GM19463 (cell line): ENCODE data around the gene GNAI2.

Experiments
- ATAC-seq: cut with Tn5 transposase; IDR thresholded peaks from one replicate; pipeline ENCODE4 v1.9.1; 2021; ENCODE audit warnings: mild to moderate bottlenecking, moderate library complexity; ENCODE audit not compliant: unreplicated experiment

GNAI2 gene

DNA sequence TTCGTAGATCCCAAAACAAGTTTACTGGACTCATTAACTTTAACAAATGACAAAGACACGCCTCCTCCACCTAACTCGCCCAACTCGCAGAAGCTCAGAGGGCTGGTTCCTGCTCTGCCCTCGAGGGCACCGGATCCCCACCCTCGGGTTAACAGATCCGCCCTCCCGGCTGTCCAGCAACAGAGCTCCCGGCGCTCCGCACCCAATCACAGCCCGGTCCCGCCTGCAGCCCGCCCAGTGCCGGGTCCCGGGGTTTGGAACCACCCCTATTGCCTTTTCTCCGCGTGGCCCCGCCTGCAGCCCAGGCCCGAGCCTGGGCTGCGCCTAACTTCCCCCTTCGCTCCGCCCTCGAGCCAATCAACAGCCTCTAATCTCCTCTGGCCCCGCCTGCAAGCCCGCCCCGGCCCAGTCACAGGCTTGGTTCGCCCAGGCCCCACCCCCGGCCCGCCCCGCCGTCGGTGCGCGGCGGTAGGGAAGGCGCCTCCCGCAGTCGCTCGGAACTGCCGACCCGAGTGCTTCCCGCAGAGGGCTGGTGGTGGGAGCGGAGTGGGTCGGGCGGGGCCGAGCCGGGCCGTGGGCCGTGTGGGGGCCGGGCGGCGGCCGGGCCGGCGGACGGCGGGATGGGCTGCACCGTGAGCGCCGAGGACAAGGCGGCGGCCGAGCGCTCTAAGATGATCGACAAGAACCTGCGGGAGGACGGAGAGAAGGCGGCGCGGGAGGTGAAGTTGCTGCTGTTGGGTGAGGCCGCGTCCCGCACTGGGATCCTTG lies at the start of gene GNAI2:
Gene GNAI2, plus strand, starts transcription at position 489 of the 768 bp plus-strand sequence. Its CDS starts 132 bp downstream, at position 621.
- ATAC-seq, result peak; percentile 92

DNA sequence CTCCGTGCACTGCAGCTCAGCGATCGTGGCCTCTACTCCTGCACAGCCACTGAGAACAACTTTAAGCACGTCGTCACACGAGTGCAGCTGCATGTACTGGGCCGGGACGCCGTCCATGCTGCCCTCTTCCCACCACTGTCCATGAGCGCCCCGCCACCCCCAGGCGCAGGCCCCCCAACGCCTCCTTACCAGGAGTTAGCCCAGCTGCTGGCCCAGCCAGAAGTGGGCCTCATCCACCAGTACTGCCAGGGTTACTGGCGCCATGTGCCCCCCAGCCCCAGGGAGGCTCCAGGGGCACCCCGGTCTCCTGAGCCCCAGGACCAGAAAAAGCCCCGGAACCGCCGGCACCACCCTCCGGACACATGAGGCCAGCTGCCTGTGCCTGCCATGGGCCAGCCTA lies 48.3 kb upstream of the GNAI2 start:
- ATAC-seq, result no peak

DNA sequence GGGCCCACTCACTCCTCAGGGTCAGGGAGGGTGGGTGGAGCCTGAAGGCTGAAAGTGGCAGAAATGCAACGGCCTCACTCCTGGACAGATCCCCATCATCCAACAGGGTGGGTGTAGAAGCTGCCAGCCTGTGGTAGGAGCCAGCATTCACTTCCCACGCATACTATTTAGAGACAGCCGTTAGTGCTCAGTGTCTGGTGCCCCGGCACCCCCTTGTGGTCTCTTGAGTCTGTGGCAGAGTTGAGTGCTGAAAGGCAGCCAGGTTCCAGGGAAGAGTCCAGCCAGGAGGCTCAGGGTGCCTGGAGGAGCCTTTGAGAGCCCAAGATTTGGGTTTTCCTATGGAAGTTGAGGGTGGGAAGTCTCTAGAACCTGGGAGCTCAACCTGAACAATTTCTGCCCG lies 46.7 kb upstream of the GNAI2 start:
- no peak for ATAC-seq

DNA sequence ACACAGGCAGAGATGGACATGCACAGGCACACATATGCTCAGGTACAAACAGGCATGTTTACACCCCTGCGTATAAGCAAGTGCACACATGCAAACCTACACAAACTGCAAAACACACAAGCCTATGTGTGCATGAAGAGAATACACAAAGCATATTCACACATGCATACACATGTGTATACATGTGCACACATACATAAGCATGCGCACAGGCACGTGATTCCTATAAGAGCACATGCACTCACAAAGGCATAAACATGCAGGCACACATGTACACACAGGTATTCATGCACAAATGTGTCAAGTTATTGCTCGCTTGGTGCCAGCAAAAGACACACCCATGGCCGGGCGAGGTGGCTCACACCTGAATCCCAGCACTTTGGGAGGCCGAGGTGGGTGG lies 46.0 kb upstream of the GNAI2 start:
- ATAC-seq, result no peak

DNA sequence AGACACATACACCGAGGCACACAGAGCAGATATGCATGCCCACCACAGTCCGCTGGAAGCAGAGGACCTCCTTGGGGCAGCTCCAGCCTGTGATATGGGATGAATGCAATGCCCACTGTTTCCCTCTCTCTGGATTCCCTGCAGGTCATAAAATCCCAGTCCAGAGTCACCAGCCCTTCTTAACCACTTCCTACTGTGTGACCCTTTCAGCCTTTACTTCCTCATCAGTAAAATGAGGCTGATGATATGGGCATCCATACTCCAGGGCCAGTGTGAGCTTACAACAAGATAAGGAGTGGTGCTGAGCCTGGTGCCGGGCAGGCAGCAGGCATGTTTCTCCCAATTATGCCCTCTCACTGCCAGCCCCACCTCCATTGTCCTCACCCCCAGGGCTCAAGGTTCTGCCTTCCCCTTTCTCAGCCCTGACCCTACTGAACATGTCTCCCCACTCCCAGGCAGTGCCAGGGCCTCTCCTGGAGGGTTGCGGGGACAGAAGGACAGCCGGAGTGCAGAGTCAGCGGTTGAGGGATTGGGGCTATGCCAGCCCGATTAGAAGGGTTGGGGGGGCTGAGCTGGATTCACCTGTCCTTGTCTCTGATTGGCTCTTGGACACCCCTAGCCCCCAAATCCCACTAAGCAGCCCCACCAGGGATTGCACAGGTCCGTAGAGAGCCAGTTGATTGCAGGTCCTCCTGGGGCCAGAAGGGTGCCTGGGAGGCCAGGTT lies 44.9 kb upstream of the GNAI2 start, which contains the start of gene GNAT1:
Gene GNAT1, plus strand, starts transcription at position 675 of the 725 bp plus-strand sequence. CDS start 116 bp downstream, outside the sequence.
- no peak for ATAC-seq

DNA sequence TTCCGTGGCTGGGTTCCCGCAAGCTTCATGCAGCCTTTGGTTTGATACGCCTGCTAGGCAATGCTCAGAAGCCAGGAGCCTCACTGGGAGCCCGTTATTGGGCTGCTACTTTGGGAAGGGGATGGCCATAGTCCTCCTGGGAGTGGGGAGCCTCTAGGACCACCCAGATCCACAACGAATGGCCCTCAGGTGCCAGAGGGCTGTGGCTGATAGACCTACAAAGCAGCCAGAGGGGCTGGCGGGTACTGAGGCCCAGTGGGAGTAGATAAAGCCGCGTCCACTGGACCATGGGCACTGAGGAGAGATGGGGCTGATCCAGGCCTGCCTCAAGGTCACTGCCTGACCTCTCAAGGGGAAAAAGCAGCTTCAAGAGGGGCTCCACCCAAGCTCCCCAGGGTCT lies 43.9 kb upstream of the GNAI2 start:
- ATAC-seq, result no peak

DNA sequence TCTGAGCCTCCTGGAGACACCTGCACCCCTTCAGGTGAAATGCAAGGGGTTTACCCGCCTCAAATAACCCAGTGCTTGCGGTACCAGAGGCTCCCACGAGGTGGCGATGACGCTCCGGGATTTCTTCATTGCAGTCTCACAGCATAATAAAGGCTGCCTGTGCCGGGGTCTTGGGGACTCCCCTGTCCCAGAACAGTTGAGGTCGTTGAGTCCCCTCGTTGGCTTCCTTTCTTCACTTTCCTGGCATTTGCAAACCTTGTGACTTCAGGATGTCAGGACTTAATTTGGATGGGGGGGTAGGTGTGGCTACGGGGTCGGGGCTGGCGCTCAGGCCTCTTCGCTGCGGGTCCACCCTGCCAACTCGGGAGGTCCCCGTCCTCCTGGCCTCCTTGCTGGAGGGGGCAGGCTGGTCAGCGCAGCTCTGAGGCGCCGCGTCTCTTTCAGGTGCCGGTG lies 43.3 kb upstream of the GNAI2 start:
- ATAC-seq, result no peak

DNA sequence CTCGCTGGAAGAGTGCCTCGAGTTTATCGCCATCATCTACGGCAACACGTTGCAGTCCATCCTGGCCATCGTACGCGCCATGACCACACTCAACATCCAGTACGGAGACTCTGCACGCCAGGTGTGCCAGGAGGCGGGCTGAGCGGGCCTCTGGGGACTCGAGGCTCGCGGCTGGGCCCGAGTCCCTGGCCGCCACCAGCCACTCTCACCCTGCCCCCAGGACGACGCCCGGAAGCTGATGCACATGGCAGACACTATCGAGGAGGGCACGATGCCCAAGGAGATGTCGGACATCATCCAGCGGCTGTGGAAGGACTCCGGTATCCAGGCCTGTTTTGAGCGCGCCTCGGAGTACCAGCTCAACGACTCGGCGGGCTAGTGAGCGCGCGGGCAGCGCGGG lies 42.7 kb upstream of the GNAI2 start:
- ATAC-seq, result no peak

DNA sequence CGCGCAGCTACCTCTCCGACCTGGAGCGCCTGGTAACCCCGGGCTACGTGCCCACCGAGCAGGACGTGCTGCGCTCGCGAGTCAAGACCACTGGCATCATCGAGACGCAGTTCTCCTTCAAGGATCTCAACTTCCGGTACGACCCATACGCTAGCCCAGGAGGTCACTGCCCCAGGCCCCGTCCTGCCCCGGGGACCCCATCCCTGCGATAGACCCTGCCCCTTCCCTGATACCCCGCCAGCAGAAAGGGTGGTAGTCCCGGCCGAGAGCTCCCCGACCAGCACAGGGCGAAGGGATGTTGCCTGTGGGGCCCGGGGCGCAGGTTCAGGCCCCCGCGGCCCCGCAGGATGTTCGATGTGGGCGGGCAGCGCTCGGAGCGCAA lies 42.3 kb upstream of the GNAI2 start:
- no peak for ATAC-seq

DNA sequence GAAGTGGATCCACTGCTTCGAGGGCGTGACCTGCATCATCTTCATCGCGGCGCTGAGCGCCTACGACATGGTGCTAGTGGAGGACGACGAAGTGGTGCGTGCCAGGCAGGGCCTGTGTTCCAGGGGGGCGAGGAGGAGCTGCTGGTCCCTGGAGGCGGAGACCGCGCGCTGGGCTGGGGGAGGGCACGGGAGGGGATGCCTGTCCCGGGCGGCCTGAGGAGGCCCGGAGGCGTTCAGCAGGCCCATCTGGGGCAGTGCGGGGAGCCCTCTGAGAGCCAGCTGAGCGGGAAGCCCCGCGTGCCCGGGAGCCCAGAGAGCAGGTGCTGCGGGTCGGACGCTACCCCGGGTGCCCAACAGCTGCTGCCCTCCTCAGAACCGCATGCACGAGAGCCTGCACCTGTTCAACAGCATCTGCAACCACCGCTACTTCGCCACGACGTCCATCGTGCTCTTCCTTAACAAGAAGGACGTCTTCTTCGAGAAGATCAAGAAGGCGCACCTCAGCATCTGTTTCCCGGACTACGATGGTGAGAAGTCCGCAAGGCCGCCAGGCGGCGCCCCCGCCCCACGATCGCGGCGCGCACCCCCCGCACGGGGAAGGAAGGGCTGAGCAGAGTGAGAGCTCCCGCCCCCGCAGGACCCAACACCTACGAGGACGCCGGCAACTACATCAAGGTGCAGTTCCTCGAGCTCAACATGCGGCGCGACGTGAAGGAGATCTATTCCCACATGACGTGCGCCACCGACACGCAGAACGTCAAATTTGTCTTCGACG lies 41.7 kb upstream of the GNAI2 start:
- ATAC-seq, result no peak

DNA sequence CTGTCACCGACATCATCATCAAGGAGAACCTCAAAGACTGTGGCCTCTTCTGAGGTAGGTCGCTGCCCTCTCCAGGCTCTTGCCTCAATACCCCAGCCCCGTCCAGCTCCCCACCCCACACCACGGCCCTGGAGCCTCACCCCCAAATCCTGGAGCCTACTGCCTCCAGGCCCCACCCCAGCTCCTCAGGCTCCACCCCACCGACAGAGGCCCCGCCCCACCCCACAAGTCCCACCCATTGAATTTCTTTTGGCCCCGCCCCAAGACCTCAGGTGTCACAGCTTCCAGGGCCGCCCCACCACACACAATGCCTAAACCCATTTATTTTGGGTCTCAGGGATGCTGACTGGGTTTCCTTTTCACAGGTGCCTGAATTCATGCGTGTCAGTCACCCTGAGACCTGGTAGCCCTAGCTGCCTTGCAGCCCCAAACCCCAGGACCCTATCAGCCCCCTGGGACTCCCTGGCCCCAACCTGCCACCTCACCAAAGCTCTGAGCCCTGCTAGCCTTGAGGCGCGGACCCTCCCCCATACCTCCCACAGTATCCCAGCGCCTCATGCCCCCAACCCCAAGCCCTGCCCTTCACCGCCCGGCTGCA lies 41.0 kb upstream of the GNAI2 start:
- ATAC-seq, result no peak

DNA sequence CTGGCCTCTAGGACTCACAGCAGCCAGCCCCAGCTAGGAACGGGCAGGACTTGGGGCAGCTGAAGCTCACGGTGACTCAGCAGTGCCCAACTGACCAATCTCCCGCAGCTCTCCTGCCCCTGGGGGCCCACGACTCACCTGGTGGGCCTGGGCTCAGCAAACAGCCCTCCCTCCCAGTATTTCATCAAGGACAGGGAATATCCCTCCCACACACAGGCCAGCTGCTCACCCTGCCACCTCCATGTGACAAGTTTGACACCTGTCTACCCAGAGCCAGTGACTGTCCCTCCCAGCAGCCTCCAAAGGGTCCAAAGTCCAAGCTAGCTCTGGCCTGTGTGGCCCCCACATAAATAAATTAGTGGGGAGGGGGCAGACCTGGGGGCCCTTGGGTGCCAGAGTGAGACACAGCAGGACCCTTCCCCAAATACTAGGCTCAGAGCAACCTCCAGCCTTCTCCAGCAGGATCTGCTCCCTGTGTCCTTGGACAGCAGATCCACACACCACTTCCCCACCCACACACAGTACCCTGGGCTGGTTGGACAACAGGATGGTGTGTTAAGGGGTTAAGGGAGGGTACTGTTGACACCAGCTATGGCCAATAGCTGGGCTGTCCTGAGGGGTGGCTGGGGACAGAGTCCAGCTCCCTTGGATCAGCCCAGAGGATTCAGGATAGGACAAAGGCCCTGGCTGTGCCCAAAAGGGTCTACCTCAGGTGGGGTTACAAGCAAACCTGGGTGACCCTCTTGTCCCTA lies 40.3 kb upstream of the GNAI2 start:
- ATAC-seq, result no peak

DNA sequence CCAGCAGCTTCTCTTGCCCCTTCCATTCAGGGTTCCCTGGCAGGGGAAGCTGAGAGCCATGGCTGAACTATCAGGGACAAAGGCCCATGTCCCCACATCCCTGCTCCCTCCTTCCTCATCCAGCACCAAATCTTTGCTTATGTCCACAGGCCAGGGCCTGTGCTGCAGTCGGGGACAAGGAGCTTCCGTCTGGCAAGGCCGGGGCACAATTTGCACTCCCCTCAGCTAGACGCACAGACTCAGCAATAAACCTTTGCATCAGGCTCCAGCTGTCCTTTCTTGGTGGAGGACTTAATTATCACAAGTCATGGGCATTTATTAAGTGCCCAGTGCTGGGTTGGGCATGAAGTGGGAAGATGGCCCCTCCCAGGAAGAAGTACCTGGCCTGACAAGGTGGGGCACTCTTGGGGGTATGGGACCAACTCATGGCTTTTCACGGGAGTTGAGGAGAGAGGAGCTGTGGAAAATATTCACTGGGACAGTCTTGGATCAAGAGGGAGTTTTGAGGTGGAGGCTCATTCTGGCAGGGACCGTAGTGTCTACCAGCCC lies 39.7 kb upstream of the GNAI2 start:
- ATAC-seq, result no peak

DNA sequence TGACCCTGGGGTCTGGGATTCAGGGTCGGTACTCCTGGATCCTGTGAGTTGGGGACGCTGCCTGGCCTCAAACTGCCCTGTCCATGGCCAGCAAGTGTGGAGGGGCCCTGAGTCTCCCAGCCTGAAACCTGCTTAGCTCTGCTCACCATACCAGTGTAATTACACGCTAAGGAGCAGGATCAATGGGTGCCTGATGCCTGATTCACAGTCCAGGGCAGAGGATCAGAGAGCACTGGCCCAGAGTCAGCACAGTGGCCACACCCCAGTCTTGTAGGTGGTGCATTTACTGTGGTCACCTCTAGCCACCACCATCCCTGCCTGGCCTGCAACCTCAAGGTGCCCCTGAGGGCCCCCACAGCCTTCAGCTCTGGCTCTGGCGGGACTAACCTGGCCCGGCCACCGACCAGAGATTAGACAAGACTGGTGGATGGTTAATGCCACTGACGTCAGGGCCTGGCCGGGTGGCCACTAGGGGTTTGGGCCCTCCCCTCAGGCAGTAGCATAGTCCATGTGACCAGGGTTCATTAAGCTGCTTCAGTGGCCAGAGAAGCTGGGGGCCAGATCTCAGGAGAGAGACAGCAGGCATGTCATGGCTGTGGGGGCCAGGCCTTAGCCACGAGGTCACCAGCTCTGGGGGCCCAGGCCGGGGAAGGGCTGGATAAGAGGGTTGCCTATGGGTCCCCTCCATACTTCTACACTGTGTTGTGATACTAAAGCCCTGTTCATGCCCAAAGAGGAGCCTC lies 34.3 kb upstream of the GNAI2 start:
- ATAC-seq, result no peak

DNA sequence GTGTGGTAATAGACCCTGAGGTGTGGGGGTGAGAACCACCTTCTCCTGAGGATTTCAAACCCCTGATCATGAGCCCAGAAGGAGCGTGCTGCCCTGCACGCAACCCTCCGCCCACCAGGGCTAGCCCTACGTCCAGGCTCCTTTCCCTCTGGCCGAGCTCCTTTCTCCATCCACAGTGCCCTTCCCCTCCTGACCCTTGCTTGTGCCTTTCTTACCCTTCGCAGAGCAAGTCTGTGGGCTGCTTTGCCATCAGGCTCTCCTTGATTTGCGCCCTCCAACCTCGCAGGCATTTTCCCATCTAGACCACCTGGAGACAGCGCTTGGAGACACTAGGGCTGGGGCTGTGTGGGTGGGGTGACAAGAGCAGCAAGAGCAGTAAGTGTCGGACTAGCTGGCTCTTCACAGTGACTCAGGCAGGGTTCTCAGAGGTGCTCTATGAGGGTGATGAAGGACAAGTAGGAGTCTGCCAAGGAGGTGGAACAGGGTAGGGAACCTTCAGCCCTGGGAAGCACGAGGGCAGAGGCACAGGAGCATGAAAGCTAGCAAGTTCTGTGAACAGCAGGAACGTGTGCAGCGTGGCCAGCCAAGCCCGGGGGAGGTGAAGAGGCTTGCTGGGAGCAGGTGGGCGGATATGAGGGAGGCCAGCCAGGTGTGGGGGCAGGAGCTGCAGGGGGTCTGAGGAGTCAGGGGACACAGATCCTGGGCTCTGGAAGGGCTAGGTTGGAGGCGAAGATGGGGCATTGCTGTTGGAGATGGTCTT lies 33.5 kb upstream of the GNAI2 start:
- ATAC-seq, result no peak

DNA sequence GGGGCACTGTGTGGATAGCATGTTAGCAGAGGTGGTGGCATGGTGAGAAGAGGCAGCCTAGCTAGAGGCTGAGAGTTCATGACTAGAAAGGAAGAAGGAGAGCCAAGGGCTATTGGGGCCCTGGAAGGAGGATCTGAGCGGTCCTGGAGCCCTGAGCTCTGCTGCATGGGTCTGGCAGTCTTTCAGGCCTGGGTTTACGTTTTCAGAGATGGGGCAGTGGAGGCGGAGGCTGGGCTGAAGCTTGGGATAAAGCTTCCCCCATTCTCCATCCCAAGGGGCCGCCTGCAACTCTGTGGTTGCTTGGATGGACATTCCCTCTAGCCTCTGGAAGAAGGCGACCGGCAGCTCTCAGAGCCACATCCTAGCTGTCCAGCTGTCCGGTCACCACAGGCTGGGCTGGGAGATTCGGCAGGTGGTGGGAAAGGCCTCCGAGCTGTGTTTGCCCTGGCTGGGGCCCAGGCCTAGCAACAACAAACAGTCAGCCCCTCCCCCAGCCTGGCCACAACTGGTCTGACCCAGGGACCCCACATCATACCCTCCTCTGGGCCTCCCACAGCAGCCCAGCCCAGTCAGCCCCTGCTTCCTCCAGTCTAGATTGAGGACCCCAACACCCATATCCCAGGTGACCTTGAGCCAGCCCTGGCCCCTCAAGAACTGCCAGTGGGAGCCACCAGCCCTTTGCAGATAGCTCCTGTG lies 32.7 kb upstream of the GNAI2 start:
- ATAC-seq, result no peak

DNA sequence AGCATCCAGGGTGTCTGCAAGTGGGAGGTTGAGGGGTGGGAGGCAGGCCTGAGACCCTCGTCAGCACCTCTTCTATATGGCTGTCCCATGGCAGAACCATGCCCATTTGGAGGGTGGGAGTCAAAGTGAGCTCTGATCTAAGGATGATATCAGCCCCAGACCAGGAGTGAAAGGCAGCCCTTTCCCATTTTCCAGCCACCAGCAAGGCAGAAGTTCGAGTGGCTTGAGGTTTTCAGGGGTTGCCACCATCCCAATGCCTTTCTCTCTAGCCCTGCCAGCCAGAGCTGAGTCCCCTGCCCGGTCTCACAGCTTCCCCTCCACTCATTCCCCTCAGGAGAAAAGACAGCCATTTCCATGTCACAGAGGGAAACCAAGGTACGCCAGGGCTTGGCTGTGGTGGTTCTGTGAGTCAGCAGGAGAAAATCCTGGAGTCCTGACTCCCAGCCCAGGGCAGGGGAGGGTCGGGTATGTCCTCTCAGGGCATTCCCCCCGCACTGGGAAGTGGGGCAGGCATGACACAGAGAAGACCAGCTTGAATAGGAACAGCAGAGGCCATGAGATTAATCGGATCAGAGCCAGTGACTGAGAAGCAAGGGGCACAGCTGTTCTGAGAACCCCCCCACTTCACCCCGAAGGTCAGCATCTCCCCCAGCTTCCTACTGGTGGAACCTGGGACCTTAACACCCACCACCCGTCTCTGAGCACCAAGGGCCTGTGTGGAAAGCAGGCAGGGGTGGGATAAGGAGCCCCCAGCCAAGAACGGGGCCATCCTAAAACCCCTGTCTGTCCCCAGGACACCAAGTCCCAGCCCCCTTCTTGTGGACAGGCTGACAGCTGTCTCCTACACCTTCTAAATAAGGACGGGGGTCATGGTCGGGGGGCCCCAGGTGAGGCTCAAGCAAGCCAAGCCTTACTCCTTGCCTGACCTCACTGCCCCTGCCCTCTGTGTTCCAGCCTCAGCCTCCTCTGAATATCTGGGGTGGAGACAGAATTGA lies 31.9 kb upstream of the GNAI2 start:
- no peak for ATAC-seq
